HEK293 (cell line): ENCODE measurements around the gene DCTN2.

ENCODE experiments used
- PBX3 ChIP-seq: sonication (generic); formaldehyde crosslinking; IDR thresholded peaks from 2 replicates; pipeline ENCODE4 v1.8.1; 2022; ENCODE audit warnings: mild to moderate bottlenecking, moderate library complexity, missing genetic modification reagents
- PRDM4 ChIP-seq: fragments of 450-650 bp; formaldehyde crosslinking; IDR thresholded peaks from 2 replicates; pipeline ENCODE4 v1.5.1; 2017; ENCODE audit warnings: missing biosample characterization, missing genetic modification characterization

- TF ChIP-seq PBX3 (CRISPR knock-in tag), result no peak
- no peak for TF ChIP-seq PRDM4 (tag by site-specific recombination)
Observed at GRCh38 chr12:57564178-57564740, 17.3 kb upstream of the DCTN2 start.
